ENCODE data around the gene TLX2.

Gene TLX2

GRCh38 chr2:74515981-74516633, 1.9 kb downstream of the TLX2 start:
- Histone ChIP-seq H3K4me3 (ENCODE audit: low read length) (no peak overlapping the region), H3K4me1 (ENCODE audit: low read length) (peaks cover 4% of the 10 kb centered on the region; the same call in 1 of the 2 replicates), H3K36me3 (replicated peaks; ENCODE audit: insufficient read depth, low read length) (no peaks in the 10 kb centered on the region), H3K27ac (ENCODE audit: low read length) (no peak overlapping the region), H3F3A (ENCODE audit: insufficient read depth, low read length) (no peaks in the 10 kb centered on the region), H3K4me2 (ENCODE audit: low read depth, low read length) (no peak overlapping the region), H3K79me2 (ENCODE audit: low read length) (no peaks in the 10 kb centered on the region), H3K27me3 (replicated peaks; ENCODE audit: insufficient read depth, low read length) (peaks cover 85% of the 10 kb centered on the region), H3K9me2 (replicated peaks; ENCODE audit: insufficient read depth, low read length) (no peaks in the 10 kb centered on the region), H3K9me3 (replicated peaks; ENCODE audit: insufficient read depth, low read length) (no peaks in the 10 kb centered on the region), H4K20me1 (ENCODE audit: insufficient read depth, low read length) (no peaks in the 10 kb centered on the region), H2AFZ (ENCODE audit: low read length) (no peak overlapping the region), H3K9ac (ENCODE audit: low read length) (no peak overlapping the region)
- TF ChIP-seq CTCF (IDR thresholded peaks at IDR 0.05; ENCODE audit: low read length) (no peak), EZH2phosphoT487 (IDR thresholded peaks at IDR 0.05; ENCODE audit: low read length) (no peak), EZH2 (optimal IDR thresholded peaks at IDR 0.05; ENCODE audit: low read depth, low read length) (no peak)
- DNase-seq: no peak

- no peak overlapping the region for H3K9ac ChIP-seq (ENCODE audit: low read length)
- H4K20me1 ChIP-seq (ENCODE audit: insufficient read depth, low read length): no peaks in the 10 kb centered on the region
- H3F3A ChIP-seq (ENCODE audit: insufficient read depth, low read length): no peaks in the 10 kb centered on the region
- H3K36me3 ChIP-seq (replicated peaks; ENCODE audit: insufficient read depth, low read length): no peaks in the 10 kb centered on the region
- H3K4me2 ChIP-seq (ENCODE audit: low read depth, low read length): no peak overlapping the region
- H3K9me2 ChIP-seq (replicated peaks; ENCODE audit: insufficient read depth, low read length): no peaks in the 10 kb centered on the region
- H3K27me3 ChIP-seq (replicated peaks; ENCODE audit: insufficient read depth, low read length): peaks cover 79% of the 10 kb centered on the region
- no peaks in the 10 kb centered on the region for H3K79me2 ChIP-seq (ENCODE audit: low read length)
- H3K4me3 ChIP-seq (ENCODE audit: low read length): no peak overlapping the region
- DNase-seq: no peak
- H3K9me3 ChIP-seq (replicated peaks; ENCODE audit: insufficient read depth, low read length): no peaks in the 10 kb centered on the region
- no peak overlapping the region for H3K27ac ChIP-seq (ENCODE audit: low read length)
- H2AFZ ChIP-seq (ENCODE audit: low read length): no peak overlapping the region
- H3K4me1 ChIP-seq (ENCODE audit: low read length): peaks cover 4% of the 10 kb centered on the region; the same call in 1 of the 2 replicates
- TF ChIP-seq EZH2 (optimal IDR thresholded peaks at IDR 0.05; ENCODE audit: low read depth, low read length) (no peak), EZH2phosphoT487 (IDR thresholded peaks at IDR 0.05; ENCODE audit: low read length) (no peak), CTCF (IDR thresholded peaks at IDR 0.05; ENCODE audit: low read length) (no peak)
These were observed 2.4 kb downstream of the TLX2 start for GRCh38 chr2:74516650-74517049.

- H4K20me1 ChIP-seq (ENCODE audit: insufficient read depth, low read length): no peaks in the 10 kb centered on the region
- H3F3A ChIP-seq (ENCODE audit: insufficient read depth, low read length): peaks cover 12% of the 10 kb centered on the region; the same call in 1 of the 2 replicates
- H3K79me2 ChIP-seq (ENCODE audit: low read length): peaks cover 5% of the 10 kb centered on the region
- no peaks in the 10 kb centered on the region for H3K4me1 ChIP-seq (ENCODE audit: low read length)
- H3K9ac ChIP-seq (ENCODE audit: low read length): no peak overlapping the region
- H3K36me3 ChIP-seq (replicated peaks; ENCODE audit: insufficient read depth, low read length): peaks cover 11% of the 10 kb centered on the region
- no peak overlapping the region for H2AFZ ChIP-seq (ENCODE audit: low read length)
- H3K9me2 ChIP-seq (replicated peaks; ENCODE audit: insufficient read depth, low read length): no peaks in the 10 kb centered on the region
- H3K4me2 ChIP-seq (ENCODE audit: low read depth, low read length): no peak overlapping the region
- no peak for DNase-seq
- H3K27ac ChIP-seq (ENCODE audit: low read length): no peak overlapping the region
- H3K4me3 ChIP-seq (ENCODE audit: low read length): no peak overlapping the region
- no peak for TF ChIP-seq CTCF (IDR thresholded peaks at IDR 0.05; ENCODE audit: low read length)
- TF ChIP-seq EZH2phosphoT487 (IDR thresholded peaks at IDR 0.05; ENCODE audit: low read length): no peak
- TF ChIP-seq EZH2 (optimal IDR thresholded peaks at IDR 0.05; ENCODE audit: low read depth, low read length): no peak
- H3K9me3 ChIP-seq (replicated peaks; ENCODE audit: insufficient read depth, low read length): no peaks in the 10 kb centered on the region
- H3K27me3 ChIP-seq (replicated peaks; ENCODE audit: insufficient read depth, low read length): peaks cover 38% of the 10 kb centered on the region
These were observed 8.3 kb downstream of the TLX2 start for GRCh38 chr2:74522516-74522915.
